ENCODE measurements around the gene ATE1. TPM values are rescaled to one million over a fixed set of nuclear protein-coding genes. Genes with fewer than 3 reads are reported as not detected.
"Not testable (repeated sequence)": the region's sequence is repeated elsewhere in the genome, so short reads cannot be mapped to it uniquely, and the experiment has no call there.

ATE1 gene
- total RNA-seq, 1 experiment from 2014 or later: 27.8 TPM

GRCh38 chr10:121838931-121839330 is 88.9 kb downstream of the ATE1 start:
- DNase-seq: no peak
- no peaks in the 10 kb centered on the region; the same call in 1 of the 2 replicates for H3K36me3 ChIP-seq
- no peaks in the 10 kb centered on the region for H3K4me1 ChIP-seq
- no peaks in the 10 kb centered on the region for H3K9me3 ChIP-seq (replicated peaks)
- H3K27me3 ChIP-seq: no peaks in the 10 kb centered on the region
- H3K27ac ChIP-seq: no peak overlapping the region
- H3K4me3 ChIP-seq: no peak overlapping the region

- Histone ChIP-seq H3K4me3 (no peak overlapping the region), H3K9me3 (replicated peaks) (no peaks in the 10 kb centered on the region), H3K27me3 (no peaks in the 10 kb centered on the region), H3K4me1 (no peaks in the 10 kb centered on the region), H3K27ac (no peak overlapping the region), H3K36me3 (no peaks in the 10 kb centered on the region; the same call in 1 of the 2 replicates)
- DNase-seq: no peak
Observed at GRCh38 chr10:121838149-121838548, 89.7 kb downstream of the ATE1 start.

- no peaks in the 10 kb centered on the region for H3K27me3 ChIP-seq
- H3K27ac ChIP-seq: no peak overlapping the region
- no peaks in the 10 kb centered on the region for H3K9me3 ChIP-seq (replicated peaks)
- no peak for DNase-seq
- H3K36me3 ChIP-seq: no peaks in the 10 kb centered on the region; the same call in 1 of the 2 replicates
- H3K4me1 ChIP-seq: no peaks in the 10 kb centered on the region
- no peak overlapping the region for H3K4me3 ChIP-seq
Observed at GRCh38 chr10:121836171-121836570, 91.7 kb downstream of the ATE1 start.

- no peak overlapping the region for H3K4me3 ChIP-seq
- no peaks in the 10 kb centered on the region for H3K9me3 ChIP-seq (replicated peaks)
- no peaks in the 10 kb centered on the region for H3K4me1 ChIP-seq
- no peak for DNase-seq
- no peak overlapping the region for H3K27ac ChIP-seq
- H3K27me3 ChIP-seq: no peaks in the 10 kb centered on the region
- H3K36me3 ChIP-seq: no peaks in the 10 kb centered on the region; the same call in 1 of the 2 replicates
Observed at GRCh38 chr10:121835376-121835775, 92.5 kb downstream of the ATE1 start.

- Histone ChIP-seq H3K27ac (no peak overlapping the region), H3K4me1 (no peaks in the 10 kb centered on the region)
- DNase-seq: no peak
Observed at GRCh38 chr10:121834757-121835156, 93.1 kb downstream of the ATE1 start.

GRCh38 chr10:121833387-121833786 is 94.4 kb downstream of the ATE1 start:
- H3K27ac ChIP-seq: no peak overlapping the region

More at GRCh38 chr10:121834757-121835156, 93.1 kb downstream of the ATE1 start:
- no peaks in the 10 kb centered on the region; the same call in 1 of the 2 replicates for H3K36me3 ChIP-seq
- H3K9me3 ChIP-seq (replicated peaks): no peaks in the 10 kb centered on the region
- no peak overlapping the region for H3K4me3 ChIP-seq
- H3K27me3 ChIP-seq: no peaks in the 10 kb centered on the region

GRCh38 chr10:121832647-121833046 is 95.2 kb downstream of the ATE1 start:
- no peak for DNase-seq
- no peak overlapping the region for H3K4me3 ChIP-seq
- no peaks in the 10 kb centered on the region for H3K4me1 ChIP-seq
- H3K36me3 ChIP-seq: no peaks in the 10 kb centered on the region; the same call in 1 of the 2 replicates
- H3K27ac ChIP-seq: no peak overlapping the region
- H3K27me3 ChIP-seq: no peaks in the 10 kb centered on the region
- H3K9me3 ChIP-seq (replicated peaks): no peaks in the 10 kb centered on the region

More at GRCh38 chr10:121833387-121833786, 94.4 kb downstream of the ATE1 start:
- Histone ChIP-seq H3K36me3 (no peaks in the 10 kb centered on the region; the same call in 1 of the 2 replicates), H3K27me3 (no peaks in the 10 kb centered on the region), H3K4me3 (no peak overlapping the region), H3K4me1 (no peaks in the 10 kb centered on the region), H3K9me3 (replicated peaks) (no peaks in the 10 kb centered on the region)
- DNase-seq: no peak

GRCh38 chr10:121831777-121832176 is 96.1 kb downstream of the ATE1 start:
- no peaks in the 10 kb centered on the region for H3K4me1 ChIP-seq
- H3K9me3 ChIP-seq (replicated peaks): no peaks in the 10 kb centered on the region
- no peak overlapping the region for H3K4me3 ChIP-seq
- H3K36me3 ChIP-seq: no peaks in the 10 kb centered on the region; the same call in 1 of the 2 replicates
- H3K27ac ChIP-seq: no peak overlapping the region
- H3K27me3 ChIP-seq: no peaks in the 10 kb centered on the region
- no peak for DNase-seq

GRCh38 chr10:121831237-121831636 is 96.6 kb downstream of the ATE1 start:
- Histone ChIP-seq H3K4me1 (no peaks in the 10 kb centered on the region), H3K27ac (no peak overlapping the region), H3K9me3 (replicated peaks) (no peaks in the 10 kb centered on the region), H3K27me3 (no peaks in the 10 kb centered on the region), H3K4me3 (no peak overlapping the region), H3K36me3 (no peaks in the 10 kb centered on the region; the same call in 1 of the 2 replicates)
- DNase-seq: no peak

- Histone ChIP-seq H3K27ac (no peak overlapping the region), H3K36me3 (no peaks in the 10 kb centered on the region; the same call in 1 of the 2 replicates), H3K4me1 (no peaks in the 10 kb centered on the region), H3K27me3 (no peaks in the 10 kb centered on the region), H3K9me3 (replicated peaks) (no peaks in the 10 kb centered on the region), H3K4me3 (no peak overlapping the region)
- no peak for DNase-seq
Observed at GRCh38 chr10:121830101-121830500, 97.7 kb downstream of the ATE1 start.

- Histone ChIP-seq H3K4me3 (no peak overlapping the region), H3K27me3 (no peaks in the 10 kb centered on the region), H3K36me3 (no peaks in the 10 kb centered on the region), H3K9me3 (replicated peaks) (no peaks in the 10 kb centered on the region), H3K4me1 (no peaks in the 10 kb centered on the region), H3K27ac (no peak overlapping the region)
- DNase-seq: no peak
Observed at GRCh38 chr10:121828045-121828444, 99.8 kb downstream of the ATE1 start.

- not testable (repeated sequence) for H3K36me3 ChIP-seq; H3K4me1 ChIP-seq; H3K27me3 ChIP-seq; H3K4me3 ChIP-seq; H3K9me3 ChIP-seq (replicated peaks); DNase-seq; H3K27ac ChIP-seq
Observed at GRCh38 chr10:121826773-121827172, 101.1 kb downstream of the ATE1 start.

GRCh38 chr10:121823993-121824463 is 103.8 kb downstream of the ATE1 start:
- H3K9me3 ChIP-seq (replicated peaks): no peaks in the 10 kb centered on the region
- no peaks in the 10 kb centered on the region for H3K36me3 ChIP-seq
- no peak overlapping the region for H3K4me3 ChIP-seq
- H3K27me3 ChIP-seq: no peaks in the 10 kb centered on the region
- no peak overlapping the region for H3K27ac ChIP-seq
- DNase-seq: peak; percentile 20 to 76
- no peaks in the 10 kb centered on the region for H3K4me1 ChIP-seq

GRCh38 chr10:121822724-121823123 is 105.1 kb downstream of the ATE1 start:
- no peaks in the 10 kb centered on the region for H3K4me1 ChIP-seq
- DNase-seq: no peak
- H3K36me3 ChIP-seq: no peaks in the 10 kb centered on the region
- H3K27me3 ChIP-seq: no peaks in the 10 kb centered on the region
- no peak overlapping the region for H3K4me3 ChIP-seq
- H3K27ac ChIP-seq: no peak overlapping the region
- H3K9me3 ChIP-seq (replicated peaks): no peaks in the 10 kb centered on the region

- Histone ChIP-seq H3K9me3 (replicated peaks) (no peaks in the 10 kb centered on the region), H3K4me1 (no peaks in the 10 kb centered on the region), H3K27me3 (no peaks in the 10 kb centered on the region), H3K27ac (no peak overlapping the region), H3K36me3 (no peaks in the 10 kb centered on the region), H3K4me3 (no peak overlapping the region)
- no peak for DNase-seq
Observed at GRCh38 chr10:121822180-121822579, 105.7 kb downstream of the ATE1 start.

GRCh38 chr10:121819049-121819448 is 108.8 kb downstream of the ATE1 start:
- Histone ChIP-seq H3K27me3 (no peaks in the 10 kb centered on the region), H3K27ac (no peak overlapping the region), H3K36me3 (no peaks in the 10 kb centered on the region), H3K4me3 (no peak overlapping the region), H3K4me1 (peaks cover 4% of the 10 kb centered on the region), H3K9me3 (replicated peaks) (no peaks in the 10 kb centered on the region)
- DNase-seq: no peak

All from SJCRH30 (cell line).